DOHH2 (cell line): ENCODE data around the gene KCNK3.

Experiments used
- H3F3A ChIP-seq: fragments of 200-600 bp; sonication (generic), shearing (Covaris generic); 2 replicates; pipeline ENCODE4 v1.6.0; 2016; ENCODE audit warnings: antibody characterized with exemption, mild to moderate bottlenecking; ENCODE audit not compliant: control insufficient read depth, insufficient read depth
- H3K27ac ChIP-seq: fragments of 200-600 bp; sonication (generic); 2 replicates; pipeline ENCODE4 v1.5.1; 2014; ENCODE audit warnings: low read depth, mild to moderate bottlenecking, low read length, moderate library complexity
- H3K27me3 ChIP-seq: fragments of 200-600 bp; sonication (generic); 2 replicates; pipeline ENCODE4 v1.6.1; 2014; ENCODE audit warnings: mild to moderate bottlenecking, low read length, mixed read lengths; ENCODE audit not compliant: control insufficient read depth
- H3K36me3 ChIP-seq: fragments of 200-600 bp; sonication (generic); 2 replicates; pipeline ENCODE4 v1.6.1; 2014; ENCODE audit warnings: mild to moderate bottlenecking, low read length, moderate library complexity, mixed read lengths; ENCODE audit not compliant: control insufficient read depth
- H3K4me1 ChIP-seq: fragments of 200-600 bp; sonication (generic); 2 replicates; pipeline ENCODE4 v1.6.1; 2014; ENCODE audit warnings: mild to moderate bottlenecking, low read length, mixed read lengths; ENCODE audit not compliant: control insufficient read depth
- H3K4me2 ChIP-seq: fragments of 200-600 bp; sonication (generic); 2 replicates; pipeline ENCODE4 v1.6.0; 2014; ENCODE audit warnings: mild to moderate bottlenecking, low read length, moderate library complexity
- H3K4me3 ChIP-seq: fragments of 200-600 bp; sonication (generic); 2 replicates; pipeline ENCODE4 v1.5.1; 2014; ENCODE audit warnings: mild to moderate bottlenecking, low read length, mixed read lengths
- H3K79me2 ChIP-seq: fragments of 200-600 bp; sonication (generic); 2 replicates; pipeline ENCODE4 v1.6.1; 2014; ENCODE audit warnings: mild to moderate bottlenecking, low read length, mixed read lengths; ENCODE audit not compliant: control insufficient read depth
- H3K9me2 ChIP-seq: fragments of 200-600 bp; sonication (generic); replicated peaks from 2 replicates; pipeline ENCODE4 v1.6.1; 2014; ENCODE audit warnings: mild to moderate bottlenecking, low read length, mixed read lengths; ENCODE audit not compliant: control insufficient read depth
- H3K9me3 ChIP-seq: fragments of 200-600 bp; sonication (generic); 2 replicates; pipeline ENCODE4 v1.6.1; 2014; ENCODE audit warnings: antibody characterized with exemption, low read length, mixed read lengths; ENCODE audit not compliant: control insufficient read depth, insufficient read depth
- H4K20me1 ChIP-seq: fragments of 200-600 bp; sonication (generic); 2 replicates; pipeline ENCODE4 v1.6.0; 2014; ENCODE audit warnings: low read depth, mild to moderate bottlenecking, antibody characterized with exemption, low read length, moderate library complexity; ENCODE audit not compliant: control insufficient read depth, insufficient read depth
- EZH2phosphoT487 ChIP-seq: fragments of 200-600 bp; sonication (generic); IDR thresholded peaks from 2 replicates; pipeline ENCODE4 v1.6.1; 2017; ENCODE audit warnings: borderline replicate concordance, mild to moderate bottlenecking, antibody characterized with exemption, low read length, moderate library complexity, mixed read lengths
- TF ChIP-seq, protein P1 (sequence below): fragments of 200-600 bp; sonication (generic); IDR thresholded peaks from one replicate; pipeline ENCODE4 v1.5.1; 2014; ENCODE audit warnings: antibody characterized with exemption, mild to moderate bottlenecking, low read depth, low read length; ENCODE audit not compliant: poor library complexity, severe bottlenecking

The KCNK3 gene

DNA sequence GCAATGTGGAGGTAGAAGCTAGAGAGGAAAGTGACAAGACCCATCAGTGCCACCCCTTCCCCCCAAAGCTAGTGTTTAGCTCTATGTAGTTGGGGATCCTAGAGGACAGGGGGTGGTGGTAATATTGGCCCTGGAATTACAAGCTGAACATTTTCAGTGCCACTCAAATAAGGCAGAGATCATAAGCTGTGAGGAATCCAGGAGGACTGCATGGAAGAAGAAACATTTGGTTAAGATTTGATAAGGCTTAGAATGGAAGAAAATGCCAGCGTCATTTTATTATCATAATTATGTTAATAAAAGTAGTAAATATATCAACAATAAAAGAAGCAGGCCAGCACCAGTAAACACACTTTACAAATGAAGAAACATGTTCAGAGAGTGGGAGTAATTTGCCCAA is 33.7 kb downstream of the KCNK3 start:
- H3K4me1 ChIP-seq, result no peaks in the 10 kb centered on the region
- H4K20me1 ChIP-seq, result no peaks in the 10 kb centered on the region
- no peaks in the 10 kb centered on the region for H3K79me2 ChIP-seq
- no peaks in the 10 kb centered on the region for H3K36me3 ChIP-seq
- no peak overlapping the region for H3K4me3 ChIP-seq
- H3K27ac ChIP-seq, result no peak overlapping the region
- H3F3A ChIP-seq, result no peaks in the 10 kb centered on the region
- no peaks in the 10 kb centered on the region for H3K9me3 ChIP-seq
- no peaks in the 10 kb centered on the region for H3K27me3 ChIP-seq
- H3K9me2 ChIP-seq, result no peaks in the 10 kb centered on the region
- H3K4me2 ChIP-seq, result no peak overlapping the region
- no peak for TF ChIP-seq EZH2phosphoT487
- TF ChIP-seq, protein P1, sequence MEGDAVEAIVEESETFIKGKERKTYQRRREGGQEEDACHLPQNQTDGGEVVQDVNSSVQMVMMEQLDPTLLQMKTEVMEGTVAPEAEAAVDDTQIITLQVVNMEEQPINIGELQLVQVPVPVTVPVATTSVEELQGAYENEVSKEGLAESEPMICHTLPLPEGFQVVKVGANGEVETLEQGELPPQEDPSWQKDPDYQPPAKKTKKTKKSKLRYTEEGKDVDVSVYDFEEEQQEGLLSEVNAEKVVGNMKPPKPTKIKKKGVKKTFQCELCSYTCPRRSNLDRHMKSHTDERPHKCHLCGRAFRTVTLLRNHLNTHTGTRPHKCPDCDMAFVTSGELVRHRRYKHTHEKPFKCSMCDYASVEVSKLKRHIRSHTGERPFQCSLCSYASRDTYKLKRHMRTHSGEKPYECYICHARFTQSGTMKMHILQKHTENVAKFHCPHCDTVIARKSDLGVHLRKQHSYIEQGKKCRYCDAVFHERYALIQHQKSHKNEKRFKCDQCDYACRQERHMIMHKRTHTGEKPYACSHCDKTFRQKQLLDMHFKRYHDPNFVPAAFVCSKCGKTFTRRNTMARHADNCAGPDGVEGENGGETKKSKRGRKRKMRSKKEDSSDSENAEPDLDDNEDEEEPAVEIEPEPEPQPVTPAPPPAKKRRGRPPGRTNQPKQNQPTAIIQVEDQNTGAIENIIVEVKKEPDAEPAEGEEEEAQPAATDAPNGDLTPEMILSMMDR, result no peak

- H3K36me3 ChIP-seq, result no peaks in the 10 kb centered on the region
- H3K9me2 ChIP-seq, result no peaks in the 10 kb centered on the region
- no peaks in the 10 kb centered on the region for H4K20me1 ChIP-seq
- no peak overlapping the region for H3K4me2 ChIP-seq
- no peaks in the 10 kb centered on the region for H3F3A ChIP-seq
- H3K27ac ChIP-seq, result no peak overlapping the region
- no peaks in the 10 kb centered on the region for H3K9me3 ChIP-seq
- H3K79me2 ChIP-seq, result no peaks in the 10 kb centered on the region
- no peaks in the 10 kb centered on the region for H3K27me3 ChIP-seq
- no peak for TF ChIP-seq EZH2phosphoT487
- TF ChIP-seq, protein P1, result no peak
- H3K4me1 ChIP-seq, result no peaks in the 10 kb centered on the region
- H3K4me3 ChIP-seq, result no peak overlapping the region
Measured at GRCh38 chr2:26727641-26728561, 35.4 kb downstream of the KCNK3 start.

- no peaks in the 10 kb centered on the region for H3K36me3 ChIP-seq
- no peaks in the 10 kb centered on the region for H3F3A ChIP-seq
Measured at GRCh38 chr2:26729311-26729710, 36.8 kb downstream of the KCNK3 start.

More at GRCh38 chr2:26729311-26729710, 36.8 kb downstream of the KCNK3 start:
- no peak overlapping the region for H3K4me2 ChIP-seq
- no peaks in the 10 kb centered on the region for H3K27me3 ChIP-seq
- no peaks in the 10 kb centered on the region for H3K9me3 ChIP-seq
- TF ChIP-seq, protein P1, result no peak
- no peak for TF ChIP-seq EZH2phosphoT487
- no peaks in the 10 kb centered on the region for H3K4me1 ChIP-seq
- no peaks in the 10 kb centered on the region for H4K20me1 ChIP-seq
- no peak overlapping the region for H3K4me3 ChIP-seq
- no peak overlapping the region for H3K27ac ChIP-seq
- H3K79me2 ChIP-seq, result no peaks in the 10 kb centered on the region
- H3K9me2 ChIP-seq, result no peaks in the 10 kb centered on the region
